Left ventricle myocardium superior (tissue), 1 donor: ENCODE data around the gene MMP14. TPM values are rescaled to one million over a fixed set of nuclear protein-coding genes. Genes with fewer than 3 reads are reported as not detected.
A peak's percentile ranks its signal among the peaks of the same experiment; 100 is the strongest.

Experiments
- ATAC-seq: fragments of 200-7000 bp; cut with Tn5 transposase; one replicate; pipeline ENCODE4 v1.9.1; 2020; ENCODE audit warnings: mild to moderate bottlenecking, moderate library complexity
- DNase-seq: peaks from one replicate; pipeline ENCODE4 v3.0.0-alpha.2; 2020
- intact Hi-C: fragments of 100-400 bp; cut with micrococcal nuclease; formaldehyde crosslinking; loops from one replicate; pipeline ENCODE4 v1.11.0; 2022
- total RNA-seq: library from RNA; stranded (reverse); fragmentation: NEBNext Ultra II Directional; extraction: Animal tissue kit (Norgen Biotek cat#: 25700); gene quantifications from one replicate; pipeline ENCODE4 v1.2.1, GENCODE V29; 2021
- donor health status: DM: no; HTN: yes; CAD: no; lungs with severe emphysema.

Gene MMP14
- total RNA-seq, 1 donor from 2014 or later, result 19.9 TPM

- intact Hi-C loops, result no loop called here
- ATAC-seq, result peak; percentile 61
- peak; percentile 73 for DNase-seq
These were observed 1.6 kb downstream of the MMP14 start for GRCh38 chr14:22837750-22838538.

DNA sequence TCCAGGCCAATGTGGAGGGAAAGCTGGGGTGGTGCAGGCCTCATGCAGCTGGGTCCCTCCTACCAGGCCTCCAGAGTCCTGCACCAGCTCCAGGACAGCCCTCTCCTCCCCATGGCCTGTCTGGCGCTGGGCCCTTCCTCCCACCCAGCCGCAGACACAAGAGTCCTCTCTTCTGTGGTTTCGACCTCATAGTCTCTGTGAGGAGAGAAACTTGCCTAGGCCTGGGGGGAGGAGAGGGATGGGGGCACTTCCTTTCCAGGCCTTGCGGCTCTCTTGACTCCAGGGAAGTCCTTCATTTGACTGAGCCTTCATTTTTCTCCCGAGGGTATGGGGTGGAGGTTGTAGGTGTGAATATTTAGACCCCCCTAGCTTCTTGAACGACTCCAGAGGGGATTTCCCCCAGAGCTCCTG is 2.3 kb downstream of the MMP14 start:
- peak; percentile 61 for DNase-seq
- intact Hi-C loops, result no loop called here
- peak; percentile 27 for ATAC-seq

- DNase-seq (peak; percentile 19), ATAC-seq (no peak)
- intact Hi-C loops, result no loop called here
These were observed 2.9 kb downstream of the MMP14 start for GRCh38 chr14:22839159-22839779.

- DNase-seq, result no peak
- intact Hi-C loops, result no loop called here
- no peak for ATAC-seq
These were observed 4.9 kb downstream of the MMP14 start for GRCh38 chr14:22841311-22841710.

GRCh38 chr14:22841769-22842168 is 5.4 kb downstream of the MMP14 start:
- no peak for DNase-seq
- ATAC-seq, result no peak
- intact Hi-C loops, result no loop called here

DNA sequence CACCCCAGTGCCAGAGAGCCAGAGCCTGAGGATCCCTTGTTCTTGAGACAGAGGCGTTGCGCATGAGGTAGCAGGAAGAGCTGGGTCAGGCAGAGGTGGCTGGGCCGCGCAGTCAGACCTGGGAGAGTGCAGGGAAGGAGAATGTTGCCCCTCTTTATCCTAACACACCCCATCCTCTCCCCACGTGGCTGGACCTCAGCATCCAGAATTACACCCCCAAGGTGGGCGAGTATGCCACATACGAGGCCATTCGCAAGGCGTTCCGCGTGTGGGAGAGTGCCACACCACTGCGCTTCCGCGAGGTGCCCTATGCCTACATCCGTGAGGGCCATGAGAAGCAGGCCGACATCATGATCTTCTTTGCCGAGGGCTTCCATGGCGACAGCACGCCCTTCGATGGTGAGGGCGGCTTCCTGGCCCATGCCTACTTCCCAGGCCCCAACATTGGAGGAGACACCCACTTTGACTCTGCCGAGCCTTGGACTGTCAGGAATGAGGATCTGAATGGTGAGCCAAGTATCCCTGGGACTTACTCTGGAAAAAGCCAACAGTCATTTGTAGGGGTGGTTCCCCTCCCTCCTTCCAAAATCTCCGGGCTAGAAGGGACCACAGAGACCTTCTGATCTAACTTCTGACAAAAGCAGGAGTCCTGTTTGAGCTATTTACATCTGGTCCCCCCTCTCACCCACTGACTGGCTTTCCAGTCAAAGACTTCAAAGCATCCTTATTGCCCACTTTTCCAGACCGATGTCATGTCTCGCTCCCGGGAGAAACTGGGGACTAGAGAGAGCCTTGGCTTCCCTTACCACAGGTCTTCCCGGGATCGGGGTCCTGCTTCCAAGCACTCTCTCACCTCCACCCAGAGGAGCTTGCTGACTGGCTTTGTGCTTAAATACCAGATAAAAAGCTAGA is 6.1 kb downstream of the MMP14 start:
- intact Hi-C loops, result no loop called here
- no peak for DNase-seq
- ATAC-seq, result no peak

DNA sequence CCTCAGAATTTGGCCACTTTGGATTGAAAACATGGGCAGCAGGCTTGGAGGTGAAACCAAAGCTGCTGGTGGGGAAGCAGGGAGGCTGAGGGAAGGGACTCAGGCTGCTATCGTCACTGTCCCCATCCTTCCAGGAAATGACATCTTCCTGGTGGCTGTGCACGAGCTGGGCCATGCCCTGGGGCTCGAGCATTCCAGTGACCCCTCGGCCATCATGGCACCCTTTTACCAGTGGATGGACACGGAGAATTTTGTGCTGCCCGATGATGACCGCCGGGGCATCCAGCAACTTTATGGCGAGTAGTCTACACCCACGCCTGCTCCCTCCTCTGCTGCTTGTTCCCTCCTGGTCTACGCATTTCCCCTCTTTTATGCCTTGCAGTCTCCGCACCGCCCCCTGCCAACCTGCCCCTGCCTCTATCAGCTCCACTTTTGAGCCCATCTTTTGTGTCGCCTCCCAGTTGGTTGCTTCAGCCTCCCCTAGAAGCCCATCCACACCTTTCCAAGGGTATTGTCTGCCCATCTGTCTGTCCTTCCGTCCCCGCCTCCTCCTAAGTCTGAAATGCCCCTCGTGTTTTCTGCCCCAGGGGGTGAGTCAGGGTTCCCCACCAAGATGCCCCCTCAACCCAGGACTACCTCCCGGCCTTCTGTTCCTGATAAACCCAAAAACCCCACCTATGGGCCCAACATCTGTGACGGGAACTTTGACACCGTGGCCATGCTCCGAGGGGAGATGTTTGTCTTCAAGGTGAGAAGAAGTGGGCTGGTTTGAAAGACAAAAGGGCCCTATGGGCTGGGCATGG is 6.9 kb downstream of the MMP14 start:
- no peak for ATAC-seq
- intact Hi-C loops, result no loop called here
- DNase-seq, result no peak

DNA sequence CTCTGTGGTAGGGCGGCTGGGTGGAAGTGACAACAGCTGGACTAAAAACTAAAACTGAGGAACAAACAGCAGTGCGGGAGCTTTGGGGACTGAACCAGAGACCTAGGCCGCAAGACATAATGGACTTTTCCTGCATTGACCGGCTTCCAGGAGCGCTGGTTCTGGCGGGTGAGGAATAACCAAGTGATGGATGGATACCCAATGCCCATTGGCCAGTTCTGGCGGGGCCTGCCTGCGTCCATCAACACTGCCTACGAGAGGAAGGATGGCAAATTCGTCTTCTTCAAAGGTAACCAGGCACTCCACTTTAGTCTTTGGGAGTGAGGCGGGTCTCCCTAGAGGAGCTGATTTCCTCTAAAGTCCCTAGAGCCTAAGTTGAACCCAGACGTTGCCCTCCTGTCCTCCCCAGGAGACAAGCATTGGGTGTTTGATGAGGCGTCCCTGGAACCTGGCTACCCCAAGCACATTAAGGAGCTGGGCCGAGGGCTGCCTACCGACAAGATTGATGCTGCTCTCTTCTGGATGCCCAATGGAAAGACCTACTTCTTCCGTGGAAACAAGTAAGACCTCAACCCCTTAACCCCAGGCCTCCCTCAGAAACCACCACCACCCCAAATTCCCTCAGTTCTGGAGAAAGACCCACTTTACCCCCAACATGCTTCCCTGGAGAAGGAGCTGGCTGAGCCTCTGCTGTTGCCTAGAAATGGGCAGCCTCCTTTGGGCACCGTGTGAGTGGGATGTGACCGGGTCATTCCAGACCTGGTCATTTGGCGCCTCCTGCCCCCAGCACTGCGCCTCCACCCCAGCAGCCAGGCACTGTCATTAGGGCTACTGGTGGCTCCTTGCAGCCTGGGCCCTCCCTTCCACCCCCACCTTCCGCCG is 8.1 kb downstream of the MMP14 start:
- intact Hi-C loops, result no loop called here
- DNase-seq (no peak), ATAC-seq (no peak)

- intact Hi-C loops, result no loop called here
- ATAC-seq (no peak), DNase-seq (no peak)
These were observed 8.7 kb downstream of the MMP14 start for GRCh38 chr14:22845103-22845394.

DNA sequence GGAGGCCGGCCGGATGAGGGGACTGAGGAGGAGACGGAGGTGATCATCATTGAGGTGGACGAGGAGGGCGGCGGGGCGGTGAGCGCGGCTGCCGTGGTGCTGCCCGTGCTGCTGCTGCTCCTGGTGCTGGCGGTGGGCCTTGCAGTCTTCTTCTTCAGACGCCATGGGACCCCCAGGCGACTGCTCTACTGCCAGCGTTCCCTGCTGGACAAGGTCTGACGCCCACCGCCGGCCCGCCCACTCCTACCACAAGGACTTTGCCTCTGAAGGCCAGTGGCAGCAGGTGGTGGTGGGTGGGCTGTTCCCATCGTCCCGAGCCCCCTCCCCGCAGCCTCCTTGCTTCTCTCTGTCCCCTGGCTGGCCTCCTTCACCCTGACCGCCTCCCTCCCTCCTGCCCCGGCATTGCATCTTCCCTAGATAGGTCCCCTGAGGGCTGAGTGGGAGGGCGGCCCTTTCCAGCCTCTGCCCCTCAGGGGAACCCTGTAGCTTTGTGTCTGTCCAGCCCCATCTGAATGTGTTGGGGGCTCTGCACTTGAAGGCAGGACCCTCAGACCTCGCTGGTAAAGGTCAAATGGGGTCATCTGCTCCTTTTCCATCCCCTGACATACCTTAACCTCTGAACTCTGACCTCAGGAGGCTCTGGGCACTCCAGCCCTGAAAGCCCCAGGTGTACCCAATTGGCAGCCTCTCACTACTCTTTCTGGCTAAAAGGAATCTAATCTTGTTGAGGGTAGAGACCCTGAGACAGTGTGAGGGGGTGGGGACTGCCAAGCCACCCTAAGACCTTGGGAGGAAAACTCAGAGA is 9.6 kb downstream of the MMP14 start:
- intact Hi-C loops, result no loop called here
- no peak for ATAC-seq

GRCh38 chr14:22846811-22847307 is 10.5 kb downstream of the MMP14 start:
- ATAC-seq, result no peak
- intact Hi-C loops, result no loop called here
- no peak for DNase-seq

More for the DNA sequence above, 9.6 kb downstream of the MMP14 start:
- no peak for DNase-seq

- ATAC-seq (no peak), DNase-seq (no peak)
- intact Hi-C loops, result no loop called here
These were observed 11.4 kb downstream of the MMP14 start for GRCh38 chr14:22847661-22848341.

GRCh38 chr14:22848351-22849164 is 12.2 kb downstream of the MMP14 start:
- intact Hi-C loops, result no loop called here
- ATAC-seq, result peak; percentile 57
- peak; percentile 76 for DNase-seq

- ATAC-seq (peak; percentile 37), DNase-seq (peak; percentile 79)
- intact Hi-C loops, result no loop called here
These were observed 12.9 kb downstream of the MMP14 start for GRCh38 chr14:22849212-22849819.

DNA sequence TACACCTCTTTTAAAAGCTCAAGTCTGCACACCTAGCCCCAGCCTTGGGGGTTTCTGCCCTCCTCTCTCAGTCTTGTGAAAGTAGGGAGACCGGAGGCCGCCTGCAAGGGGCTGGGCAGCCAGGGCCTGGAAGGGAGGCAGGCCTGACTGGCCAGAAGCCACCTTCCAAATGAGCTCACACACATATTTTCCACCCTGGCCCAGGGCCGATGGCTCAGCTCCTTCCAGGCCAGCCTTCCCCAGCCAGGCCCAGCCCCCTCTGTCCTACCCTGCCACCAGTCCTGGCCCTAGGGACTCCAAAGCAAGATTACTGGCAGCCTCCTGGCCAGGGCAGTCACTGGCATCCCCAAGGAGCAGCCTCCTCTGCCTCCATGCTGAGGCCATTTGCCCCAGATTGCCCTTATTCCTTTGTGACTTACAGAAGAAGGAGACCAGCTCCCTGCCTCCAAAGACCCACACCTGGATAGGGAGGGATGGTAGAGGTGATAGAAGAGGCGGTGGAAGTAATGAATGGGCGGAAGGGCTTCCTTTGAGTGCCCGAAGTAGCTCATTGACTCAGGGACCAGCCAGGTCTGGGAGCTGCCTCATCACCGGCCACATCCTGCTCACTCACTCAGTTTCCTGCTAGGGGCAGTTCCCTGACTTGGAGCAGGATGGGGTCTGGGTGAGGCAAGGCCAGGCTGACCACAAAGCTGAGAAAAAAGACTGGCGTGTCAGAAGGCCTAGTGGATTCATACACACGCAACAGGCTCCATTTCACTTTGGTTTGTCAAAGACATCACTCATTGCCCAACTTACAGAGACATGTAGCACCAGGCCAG is 14.8 kb downstream of the MMP14 start:
- intact Hi-C loops, result loop anchor here (10.0 kb wide), 1 partner anchor 286 kb away; no protein-coding TSS in a partner anchor
- DNase-seq, result peak; percentile 94
- ATAC-seq, result peak; percentile 79
